Measurements from ENCODE around the gene FRA10AC1.
A peak's percentile ranks its signal among the peaks of the same experiment; 100 is the strongest.

FRA10AC1 gene

GRCh38 chr10:93702210-93703001 is at the start of gene FRA10AC1:
Gene FRA10AC1, minus strand, starts transcription at chr10:93702592. Its CDS starts 2,486 bp downstream, at chr10:93700106.
- DNase-seq, result peak; percentile 42

GRCh38 chr10:93751832-93752231 is 49.4 kb upstream of the FRA10AC1 start:
- DNase-seq, result no peak

- DNase-seq, result no peak
Measured at GRCh38 chr10:93751124-93751523, 48.7 kb upstream of the FRA10AC1 start.

GRCh38 chr10:93749218-93749799 is 46.9 kb upstream of the FRA10AC1 start:
- no peak for DNase-seq

- no peak for DNase-seq
Measured at GRCh38 chr10:93746844-93747284, 44.5 kb upstream of the FRA10AC1 start.

GRCh38 chr10:93745408-93746065 is 43.1 kb upstream of the FRA10AC1 start:
- no peak for DNase-seq

GRCh38 chr10:93742633-93743349 is 40.4 kb upstream of the FRA10AC1 start:
- no peak for DNase-seq

GRCh38 chr10:93741367-93741766 is 39.0 kb upstream of the FRA10AC1 start:
- DNase-seq, result no peak

- no peak for DNase-seq
Measured at GRCh38 chr10:93726024-93726423, 23.6 kb upstream of the FRA10AC1 start.

GRCh38 chr10:93723153-93723552 is 20.8 kb upstream of the FRA10AC1 start:
- DNase-seq, result no peak

GRCh38 chr10:93722550-93722949 is 20.2 kb upstream of the FRA10AC1 start:
- DNase-seq, result no peak

GRCh38 chr10:93719901-93720300 is 17.5 kb upstream of the FRA10AC1 start:
- no peak for DNase-seq

GRCh38 chr10:93718937-93719725 is 16.7 kb upstream of the FRA10AC1 start:
- no peak for DNase-seq

- no peak for DNase-seq
Measured at GRCh38 chr10:93716766-93717165, 14.4 kb upstream of the FRA10AC1 start.

GRCh38 chr10:93715345-93715744 is 13.0 kb upstream of the FRA10AC1 start:
- DNase-seq, result no peak

GRCh38 chr10:93712593-93712992 is 10.2 kb upstream of the FRA10AC1 start:
- no peak for DNase-seq

GRCh38 chr10:93711891-93712290 is 9.5 kb upstream of the FRA10AC1 start:
- no peak for DNase-seq

- no peak for DNase-seq
Measured at GRCh38 chr10:93710333-93710909, 8.0 kb upstream of the FRA10AC1 start.

- DNase-seq, result no peak
Measured at GRCh38 chr10:93707623-93708022, 5.2 kb upstream of the FRA10AC1 start.

GRCh38 chr10:93704451-93704850 is 2.1 kb upstream of the FRA10AC1 start:
- no peak for DNase-seq

GRCh38 chr10:93703841-93704240 is 1.4 kb upstream of the FRA10AC1 start:
- no peak for DNase-seq

GRCh38 chr10:93703066-93703465 is 674 bp upstream of the FRA10AC1 start:
- no peak for DNase-seq
